ENCODE results near the gene PLEKHA5.
"Not testable (repeated sequence)": the region's sequence is repeated elsewhere in the genome, so short reads cannot be mapped to it uniquely, and the experiment has no call there.

PLEKHA5 gene

DNA sequence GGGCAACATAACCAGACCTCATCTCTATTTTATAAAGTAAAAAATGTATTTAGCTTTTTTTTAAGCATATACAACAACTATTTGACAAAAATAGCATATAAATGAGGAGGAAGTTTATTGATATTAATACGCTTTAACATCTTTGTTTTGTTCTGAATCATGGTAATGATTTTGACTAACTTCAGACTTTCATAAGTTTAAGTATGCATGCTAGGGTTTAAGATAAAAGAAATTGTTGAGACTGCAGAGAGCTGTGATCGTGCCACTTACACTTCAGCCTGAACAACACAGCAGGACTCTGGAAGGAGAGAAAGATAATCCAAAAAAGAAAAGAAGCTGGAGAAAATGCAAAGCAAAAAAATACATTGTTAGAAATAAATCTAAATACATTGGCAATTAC lies 221.8 kb downstream of the PLEKHA5 start:
- no peak for FAIRE-seq

DNA sequence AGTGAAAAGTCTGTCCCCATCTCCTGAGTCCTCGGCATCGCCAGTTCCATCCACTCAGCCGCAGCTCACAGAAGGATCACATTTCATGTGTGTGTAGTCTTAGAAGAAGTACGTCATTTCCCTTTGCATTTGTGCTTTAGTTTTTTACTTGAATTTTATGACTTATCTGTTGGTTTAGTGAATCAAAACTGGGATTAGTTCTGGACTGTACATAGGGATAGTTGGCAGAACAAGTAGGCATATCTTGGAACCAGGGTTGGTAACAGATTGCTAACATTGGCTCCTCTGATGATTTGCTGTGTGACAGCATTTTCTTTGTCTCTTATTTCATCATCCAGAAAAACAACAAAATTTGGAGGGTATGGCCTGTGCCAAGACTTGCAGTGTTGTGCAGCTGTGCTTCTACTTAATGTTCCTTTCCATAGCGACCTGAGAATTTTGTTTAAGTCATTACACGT lies 240.2 kb downstream of the PLEKHA5 start:
- FAIRE-seq: no peak

DNA sequence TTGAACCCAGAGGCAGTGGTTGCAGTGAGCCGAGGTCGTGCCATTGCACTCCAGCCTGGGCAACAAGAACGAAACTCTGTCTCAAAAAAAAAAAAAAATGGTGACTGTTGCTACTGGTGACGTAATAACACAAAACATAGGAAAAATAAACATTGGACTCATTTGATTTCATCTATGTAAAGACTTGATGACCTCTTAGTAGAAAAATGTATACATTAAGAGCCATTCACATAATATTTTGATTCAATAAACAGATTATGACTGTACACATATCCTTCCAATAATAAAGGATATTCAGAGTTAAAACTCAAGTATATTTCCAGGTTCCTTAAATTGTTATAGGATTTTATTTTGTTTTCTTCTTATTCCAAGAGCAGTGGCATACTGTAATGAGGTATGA lies 244.1 kb downstream of the PLEKHA5 start:
- no peak for FAIRE-seq

DNA sequence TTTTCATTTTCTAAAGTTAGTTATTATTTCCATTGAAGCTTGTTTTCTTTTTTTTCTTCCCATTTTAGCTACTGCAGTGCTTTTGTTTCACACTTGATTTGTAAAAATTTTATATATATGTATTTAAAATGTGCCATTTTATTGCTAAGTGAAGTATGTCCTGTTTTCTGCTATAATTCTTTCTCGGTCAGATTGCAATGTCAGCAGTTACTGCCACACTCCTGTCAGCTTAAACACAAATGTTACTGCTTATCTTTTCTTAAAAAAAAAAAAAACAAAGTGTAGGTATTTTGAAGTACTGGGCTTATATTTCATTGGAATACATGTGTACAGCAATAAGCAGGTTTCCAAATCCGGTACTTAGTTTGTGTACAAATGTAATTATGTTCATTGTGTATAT lies 246.4 kb downstream of the PLEKHA5 start:
- no peak for FAIRE-seq

DNA sequence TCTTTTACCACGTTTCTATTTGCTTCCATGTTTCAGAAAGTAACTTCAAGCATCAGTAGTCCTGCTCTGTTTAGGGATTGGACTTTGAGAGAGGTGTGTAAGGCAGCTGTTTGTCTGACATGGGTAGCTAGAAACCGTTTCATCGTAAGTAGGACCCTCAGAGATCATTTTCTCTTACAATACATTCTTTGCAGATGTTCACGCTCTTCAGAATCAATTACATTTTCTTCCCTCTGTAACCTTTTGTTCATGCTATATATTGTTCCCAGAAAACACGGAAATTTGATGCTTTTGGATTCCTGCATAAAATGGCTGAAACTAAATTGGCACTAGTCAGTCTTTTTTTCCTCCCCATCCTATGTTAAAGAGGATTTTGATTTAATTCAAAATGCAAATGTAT lies 247.2 kb downstream of the PLEKHA5 start:
- FAIRE-seq: no peak

DNA sequence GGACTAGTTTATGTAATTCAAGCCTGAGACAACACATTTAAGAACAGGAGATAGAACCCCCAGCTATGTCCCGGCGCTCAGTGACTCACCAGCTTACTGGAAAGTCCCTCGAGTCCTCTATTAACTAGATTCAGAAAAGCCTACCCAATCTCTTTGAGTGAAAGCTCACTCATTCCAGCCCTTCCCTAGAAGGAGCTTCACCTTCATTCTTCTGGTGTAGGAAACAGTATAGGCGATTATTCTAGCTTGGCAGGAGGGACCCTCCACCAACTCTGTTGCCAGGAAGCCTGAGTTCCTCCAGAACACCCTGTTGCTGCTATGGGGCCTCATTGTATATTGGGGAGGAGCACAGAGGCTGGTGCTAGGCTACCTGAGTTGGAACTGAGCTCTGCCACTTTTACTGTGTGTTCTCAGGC lies 252.6 kb downstream of the PLEKHA5 start:
- no peak for FAIRE-seq

DNA sequence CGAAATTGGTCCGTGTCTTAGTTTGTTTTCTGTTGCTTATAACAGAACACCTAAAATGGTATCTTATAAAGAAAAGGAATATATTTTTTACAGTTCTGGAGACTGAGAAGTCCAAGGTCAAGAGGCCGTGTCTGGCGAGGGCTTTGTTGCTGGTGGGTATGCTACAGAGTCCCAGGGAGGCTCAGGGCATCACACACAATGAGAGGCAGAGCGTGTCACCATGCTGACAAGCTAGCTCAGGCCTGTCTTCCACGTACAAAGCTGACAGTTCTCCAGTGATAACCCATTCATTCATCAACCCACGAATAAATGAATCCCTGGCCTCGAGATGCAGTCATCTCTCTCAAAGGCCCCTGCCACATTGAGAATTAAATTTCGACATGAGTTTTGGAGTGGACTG lies 253.0 kb downstream of the PLEKHA5 start:
- FAIRE-seq: no peak

DNA sequence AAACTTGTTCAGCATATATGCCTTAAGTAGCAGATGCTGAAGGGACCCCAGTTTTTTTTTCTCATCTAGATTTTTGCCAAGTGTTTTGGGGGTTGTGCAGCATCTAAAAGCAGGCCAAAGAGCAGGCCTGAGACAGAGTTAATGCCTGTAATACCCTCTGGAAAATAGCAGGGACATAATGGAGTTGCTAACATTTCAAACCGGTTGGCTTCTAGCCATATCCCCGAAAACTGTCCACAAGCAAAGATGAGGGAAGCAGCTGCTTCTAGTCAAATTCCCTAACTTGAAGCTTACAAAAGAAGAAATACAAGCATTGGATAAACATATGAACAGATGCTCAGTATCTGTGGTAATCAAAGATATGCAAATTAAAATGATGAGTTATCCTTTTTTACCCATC lies 257.6 kb downstream of the PLEKHA5 start:
- FAIRE-seq: no peak

DNA sequence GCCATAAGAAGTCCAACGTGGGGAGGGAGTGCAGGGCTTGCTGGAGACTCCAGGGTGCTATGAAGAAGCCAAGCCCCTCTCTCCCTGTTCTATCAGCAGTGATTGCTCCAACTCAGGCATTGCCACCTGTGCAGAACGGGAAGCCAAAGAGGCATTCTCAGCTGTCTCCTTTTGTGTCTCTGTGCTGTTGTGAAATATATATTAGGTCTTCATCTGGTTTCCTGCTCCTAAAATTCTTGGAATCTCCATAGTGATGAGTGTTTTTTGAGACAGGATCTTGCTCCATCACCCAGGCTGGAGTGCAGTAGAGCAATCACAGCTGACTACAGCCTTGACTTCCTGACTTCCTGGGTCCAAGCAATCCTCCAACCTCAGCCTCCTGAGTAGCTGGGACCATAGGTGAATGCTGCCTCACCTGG lies 258.6 kb downstream of the PLEKHA5 start:
- no peak for FAIRE-seq

DNA sequence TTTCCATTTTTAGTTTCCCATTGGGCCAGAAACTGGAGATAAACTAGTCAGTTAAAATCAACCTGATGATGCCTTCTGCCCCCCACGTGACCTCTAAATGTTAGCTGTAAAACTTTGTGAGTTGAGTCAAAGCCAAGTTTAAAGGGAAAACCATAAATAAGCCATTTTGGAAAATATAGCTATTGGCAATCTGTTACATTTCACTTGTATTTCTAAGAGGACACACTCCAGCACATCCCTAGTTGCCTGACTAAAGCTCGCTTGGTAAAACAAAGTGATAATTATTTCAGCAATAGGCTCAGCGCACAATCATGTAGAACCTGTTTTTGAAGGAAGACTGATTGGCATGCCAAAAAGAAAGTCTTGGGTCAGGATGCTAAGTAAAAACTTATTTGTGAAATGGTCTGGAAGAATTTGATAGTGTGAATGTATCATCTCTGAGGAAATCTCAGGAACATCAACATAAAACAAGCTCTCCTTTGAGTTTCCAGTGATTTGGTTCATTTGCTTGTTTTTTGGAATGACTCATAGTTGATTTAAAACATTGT lies 260.6 kb downstream of the PLEKHA5 start:
- no peak for FAIRE-seq

DNA sequence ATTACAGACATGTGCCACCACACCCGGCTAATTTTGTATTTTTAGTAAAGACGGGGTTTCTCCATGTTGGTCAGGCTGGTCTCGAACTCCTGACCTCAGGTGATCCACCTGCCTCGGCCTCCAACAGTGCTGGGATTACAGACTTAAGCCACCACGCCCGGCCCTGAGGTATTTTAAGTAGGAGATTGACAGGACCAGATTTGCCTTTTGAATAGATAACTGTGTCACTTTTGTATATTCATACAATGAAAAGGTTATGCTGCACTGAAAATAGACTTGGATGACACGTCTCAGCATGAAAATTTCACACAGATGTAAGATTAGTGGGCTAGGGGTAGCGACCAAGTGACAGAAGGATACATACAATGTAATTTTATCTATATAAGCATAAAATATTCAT lies 263.1 kb downstream of the PLEKHA5 start:
- not testable (repeated sequence) for FAIRE-seq

DNA sequence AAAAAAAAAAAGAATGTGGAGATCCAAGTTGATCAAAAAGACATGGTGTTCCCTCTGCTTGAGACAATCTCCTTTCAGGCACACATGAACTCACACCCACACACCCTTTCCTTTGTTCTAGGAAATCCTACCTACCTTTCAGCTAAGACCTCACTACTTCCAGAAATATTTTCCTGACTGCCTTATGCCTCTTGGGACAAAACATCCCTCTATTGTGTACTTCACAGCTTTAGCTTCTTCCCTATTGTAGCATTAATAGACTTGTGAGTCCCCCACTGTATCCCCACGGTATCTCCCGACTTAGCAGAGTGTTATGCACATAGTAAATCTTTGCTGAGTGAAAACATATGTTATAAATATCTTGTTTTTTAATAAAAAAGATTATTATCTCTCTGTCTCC lies 264.9 kb downstream of the PLEKHA5 start:
- no peak for FAIRE-seq

DNA sequence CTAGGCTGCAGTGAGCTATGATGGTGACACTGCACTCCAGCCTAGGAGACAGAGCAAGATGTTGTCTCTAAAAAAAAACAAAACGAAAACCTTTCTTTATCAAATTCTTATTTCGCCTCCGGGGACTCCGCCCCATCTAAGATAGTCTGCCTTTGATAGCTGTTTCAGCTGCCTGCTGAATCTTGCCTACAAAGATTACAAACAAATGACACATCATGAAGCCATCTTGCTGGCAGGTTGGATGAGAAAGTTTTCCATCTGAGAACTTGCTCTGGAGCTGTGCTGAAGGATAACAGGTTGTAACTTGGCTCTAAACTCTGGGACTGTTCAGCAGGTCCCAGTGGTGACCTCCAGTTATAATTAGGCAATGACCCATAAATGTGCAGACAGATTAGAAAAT lies 268.0 kb downstream of the PLEKHA5 start:
- FAIRE-seq: no peak

DNA sequence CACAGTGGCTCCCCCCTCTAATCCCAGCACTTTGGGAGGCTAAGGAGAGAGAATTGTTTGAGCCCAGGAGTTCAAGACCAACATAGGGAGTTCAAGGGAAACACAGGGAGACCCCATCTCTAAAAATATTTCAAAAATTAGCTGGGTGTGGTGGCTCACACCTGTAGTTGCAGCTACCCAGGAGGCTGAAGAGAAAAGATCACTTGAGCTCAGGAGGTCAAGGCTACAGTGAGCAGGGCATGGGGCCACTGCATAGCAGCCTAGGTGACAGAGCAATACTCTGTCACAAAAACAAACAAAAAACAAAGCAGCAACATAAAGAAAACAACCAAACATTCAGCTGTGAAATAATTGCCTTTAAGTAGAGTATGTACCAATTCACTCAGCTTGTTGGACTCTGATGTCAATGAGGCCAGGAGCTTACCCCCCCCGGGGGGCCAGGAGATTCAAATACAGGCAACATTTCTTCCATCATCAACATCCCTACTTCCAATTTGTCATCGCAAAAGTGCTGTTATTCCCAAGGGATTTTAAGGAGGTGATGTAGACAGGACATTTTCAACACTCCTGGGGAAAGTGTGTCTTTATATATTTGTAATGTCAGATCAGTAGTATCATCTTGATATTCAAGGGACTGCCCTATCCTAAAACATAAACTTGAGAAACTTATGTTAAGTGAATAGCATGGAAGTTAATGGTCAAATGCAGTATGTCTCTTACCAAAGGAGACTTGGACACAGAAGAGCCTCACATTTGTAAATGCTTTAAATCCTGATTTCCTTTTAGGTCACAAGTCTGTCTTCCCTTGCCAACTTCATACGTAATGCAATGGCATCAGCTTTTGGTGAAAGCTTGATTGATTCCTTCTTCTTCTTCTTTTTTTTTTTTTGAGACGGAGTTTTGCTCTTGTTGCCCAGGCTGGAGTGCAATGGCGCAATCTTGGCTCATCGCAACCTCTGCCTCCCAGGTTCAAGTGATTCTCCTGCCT lies 269.1 kb downstream of the PLEKHA5 start:
- no peak for FAIRE-seq

DNA sequence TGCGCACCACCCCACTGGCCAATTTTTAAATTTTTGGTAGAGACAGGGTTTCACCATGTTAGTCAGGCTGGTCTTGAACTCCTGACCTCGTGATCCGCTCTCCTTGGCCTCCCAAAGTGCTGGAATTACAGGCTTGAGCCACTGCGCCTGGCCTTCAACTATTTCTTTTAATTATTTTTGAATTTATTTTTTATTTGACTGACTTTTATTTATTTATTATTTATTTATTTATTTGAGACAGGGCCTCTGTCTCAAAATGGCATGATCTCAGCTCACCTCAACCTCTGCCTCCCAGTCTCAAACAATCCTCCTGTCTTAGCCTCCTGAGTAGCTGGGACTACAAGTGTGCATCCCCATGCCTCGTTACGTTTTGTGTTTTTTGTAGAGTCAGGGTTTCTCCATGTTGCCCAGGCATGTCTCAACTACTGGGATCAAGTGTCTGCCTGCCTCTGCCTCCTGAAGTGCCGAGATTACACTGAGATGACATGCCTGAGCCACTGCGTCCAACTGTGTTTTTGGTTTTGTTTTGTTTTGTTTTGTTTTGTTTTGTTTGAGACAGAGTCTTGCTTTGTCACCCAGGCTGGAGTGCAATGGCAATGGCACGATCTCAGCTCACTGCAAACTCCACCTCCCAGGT lies 271.2 kb downstream of the PLEKHA5 start:
- FAIRE-seq: not testable (repeated sequence)

DNA sequence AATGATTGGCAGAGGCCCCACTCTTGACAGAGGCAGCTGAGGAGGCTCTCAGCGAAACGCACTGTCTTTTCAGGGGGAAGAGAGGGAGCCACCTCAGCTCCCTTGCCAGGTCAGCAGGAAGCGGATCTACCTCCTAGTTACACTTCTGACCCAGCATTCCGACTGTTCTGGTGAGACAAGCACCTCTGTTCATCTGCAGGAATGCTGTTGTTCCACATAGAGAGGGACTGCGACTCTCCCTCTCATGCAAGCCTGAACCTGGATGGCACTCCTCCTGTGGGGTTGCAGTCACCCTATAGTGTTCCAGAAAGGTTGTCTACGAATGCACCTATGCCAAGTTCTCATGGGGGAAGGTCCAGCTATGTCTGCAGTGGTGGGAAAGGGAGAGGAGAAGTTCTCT lies 272.7 kb downstream of the PLEKHA5 start:
- FAIRE-seq: no peak

DNA sequence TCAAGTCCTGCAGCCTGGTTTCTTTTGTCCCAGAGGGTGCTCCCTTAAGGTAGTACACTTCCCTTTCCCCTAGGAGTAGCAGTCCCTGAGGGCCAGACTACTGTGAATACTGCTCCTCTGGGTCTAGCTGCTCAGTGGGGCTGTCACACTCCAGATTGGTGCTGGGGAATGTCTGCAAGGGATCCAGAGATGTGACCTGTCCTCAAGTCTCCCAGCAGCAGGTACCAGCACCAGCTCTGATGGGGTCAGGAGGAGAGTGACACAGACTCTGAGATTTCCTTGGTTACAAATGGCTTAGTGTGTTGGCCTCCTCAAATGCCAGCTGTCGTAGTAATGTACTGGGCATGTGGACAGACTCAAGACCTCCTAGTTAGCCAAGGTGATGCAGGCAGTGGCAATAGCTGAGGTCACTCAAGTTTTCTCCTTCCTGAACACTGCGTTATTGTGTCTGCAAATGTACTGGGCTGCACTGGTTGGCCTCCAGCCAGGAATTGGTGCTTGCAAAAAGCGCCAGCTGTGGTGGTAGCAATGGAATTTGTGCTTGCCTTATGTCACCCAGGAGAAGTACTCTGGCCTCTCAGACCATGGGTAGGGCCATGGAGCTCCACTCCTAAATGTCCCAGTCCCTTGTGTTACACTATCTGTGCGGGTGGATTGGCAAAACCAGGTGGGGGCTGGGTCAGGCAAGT lies 273.4 kb downstream of the PLEKHA5 start:
- FAIRE-seq: no peak

DNA sequence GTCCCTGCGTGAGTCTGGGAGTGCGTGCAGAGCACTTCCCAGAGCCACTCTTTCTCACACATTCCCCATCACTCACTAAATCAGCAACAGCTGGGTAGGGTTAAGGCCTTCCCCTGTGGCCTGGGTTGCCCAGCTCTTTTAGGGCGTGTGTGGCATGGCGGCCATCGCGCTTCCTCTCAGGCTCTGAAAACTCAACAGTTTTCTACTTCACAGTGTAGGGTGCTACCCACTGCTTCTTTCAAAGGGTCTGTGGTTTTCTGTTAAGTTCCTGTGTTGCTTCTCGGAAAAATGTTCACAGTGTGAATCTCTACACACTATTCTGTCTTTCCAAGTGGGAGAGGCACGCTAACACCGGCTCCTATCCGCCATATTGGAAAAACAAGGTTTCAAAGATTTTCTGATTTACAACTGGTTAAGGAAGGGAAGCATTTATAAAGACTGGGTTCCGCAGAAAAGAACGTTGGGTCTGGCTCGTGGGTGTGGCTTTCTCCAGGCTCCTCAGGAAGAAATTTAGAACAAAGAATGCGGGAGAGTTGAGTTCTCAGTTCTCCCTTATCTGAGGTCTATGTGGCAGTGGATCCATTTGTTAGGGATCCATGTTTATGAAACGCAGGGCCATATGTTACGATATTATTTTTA lies 274.8 kb downstream of the PLEKHA5 start:
- no peak for FAIRE-seq

DNA sequence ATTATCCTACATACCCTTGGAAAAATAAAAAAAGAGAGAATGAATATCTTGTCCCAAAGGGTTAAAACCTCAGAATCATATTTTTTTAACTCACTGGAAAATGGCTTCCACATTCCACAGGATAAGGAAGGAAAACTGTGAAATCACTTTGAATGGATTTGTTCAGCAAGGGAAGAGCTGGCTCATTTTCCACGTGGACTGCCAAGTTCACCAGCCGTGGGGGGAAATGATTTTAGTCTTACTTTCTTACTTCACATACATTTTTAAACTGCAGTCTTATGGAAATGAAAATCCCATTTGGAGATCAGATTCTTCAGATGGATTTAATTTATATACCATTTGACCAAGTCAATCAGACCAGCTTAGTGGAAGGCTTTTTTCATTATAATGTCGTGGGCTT lies 279.8 kb downstream of the PLEKHA5 start:
- FAIRE-seq: no peak

DNA sequence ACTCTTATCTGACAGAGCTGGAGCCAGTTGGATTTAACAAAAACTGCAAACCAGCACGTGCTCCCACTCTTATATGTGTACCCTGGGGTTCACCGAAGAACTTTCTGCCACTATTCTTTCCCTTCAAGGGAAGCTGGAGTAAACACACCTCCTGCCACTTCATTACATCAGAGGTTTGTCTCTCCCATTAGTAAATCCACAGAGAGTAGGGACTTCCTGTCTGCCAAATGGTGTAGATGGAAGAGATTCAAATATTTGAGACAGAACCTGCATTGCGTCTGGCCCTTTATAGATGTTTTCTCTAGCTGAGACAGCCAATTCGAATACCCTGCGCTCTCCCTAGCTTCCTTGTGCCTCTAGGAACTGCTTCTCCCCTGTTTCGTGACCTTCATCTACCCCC lies 280.7 kb downstream of the PLEKHA5 start:
- FAIRE-seq: no peak

DNA sequence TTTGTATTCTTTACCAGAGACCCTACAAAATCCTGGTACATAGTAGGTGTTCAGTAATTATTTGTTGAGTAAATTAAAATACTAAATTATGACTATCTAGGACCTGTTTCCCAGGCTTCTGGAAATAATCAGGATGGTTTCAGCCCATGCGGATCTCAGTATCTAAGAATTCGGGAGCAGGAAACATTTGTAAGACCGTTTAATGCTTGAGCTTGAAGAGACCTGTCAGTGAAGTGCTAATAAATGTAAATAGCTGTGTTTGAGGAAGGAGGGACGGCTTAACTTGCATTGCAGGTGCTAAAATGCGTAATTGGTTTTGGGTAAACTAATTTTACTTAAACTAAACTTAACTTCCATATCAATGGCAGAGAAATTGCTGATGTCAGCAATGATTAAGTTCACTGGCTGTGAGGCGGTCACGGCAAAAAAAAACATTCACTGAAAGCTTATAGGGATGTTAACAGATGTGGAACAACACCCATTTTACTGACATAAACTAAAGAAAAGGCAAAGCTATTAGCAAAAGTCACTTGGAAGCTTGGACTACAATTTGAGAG lies 281.2 kb downstream of the PLEKHA5 start:
- FAIRE-seq: no peak

Measured in endometrium (tissue), 2 donors.